GM12874 (cell line): ENCODE measurements around the gene ZNF674.

Experiments used
- TF ChIP-seq, protein P1 (sequence below): IDR thresholded peaks from 2 replicates; pipeline ENCODE4 v1.5.1; 2011; ENCODE audit warnings: low read depth, mild to moderate bottlenecking, control low read depth, low read length, moderate library complexity; ENCODE audit not compliant: insufficient read depth

ZNF674 gene

DNA sequence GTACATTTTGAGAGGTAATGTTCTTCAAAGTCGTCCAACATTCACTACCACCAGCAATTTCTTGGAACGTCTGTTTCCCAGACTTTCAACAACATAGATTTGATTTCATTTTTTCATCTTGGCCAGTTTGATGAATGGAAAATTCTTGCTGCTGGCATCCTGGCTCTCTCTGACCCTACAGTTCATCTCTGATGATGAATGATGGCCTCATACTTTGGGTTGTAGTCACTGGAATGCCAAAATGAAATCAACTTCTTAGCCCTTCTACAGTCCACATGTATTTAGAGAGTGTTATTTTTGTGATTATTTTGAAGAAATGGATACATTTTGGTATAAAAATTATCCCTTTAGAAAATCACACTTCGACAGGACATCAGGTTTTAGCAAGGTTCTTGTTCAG lies 37.1 kb upstream of the ZNF674 start:
- TF ChIP-seq, protein P1, sequence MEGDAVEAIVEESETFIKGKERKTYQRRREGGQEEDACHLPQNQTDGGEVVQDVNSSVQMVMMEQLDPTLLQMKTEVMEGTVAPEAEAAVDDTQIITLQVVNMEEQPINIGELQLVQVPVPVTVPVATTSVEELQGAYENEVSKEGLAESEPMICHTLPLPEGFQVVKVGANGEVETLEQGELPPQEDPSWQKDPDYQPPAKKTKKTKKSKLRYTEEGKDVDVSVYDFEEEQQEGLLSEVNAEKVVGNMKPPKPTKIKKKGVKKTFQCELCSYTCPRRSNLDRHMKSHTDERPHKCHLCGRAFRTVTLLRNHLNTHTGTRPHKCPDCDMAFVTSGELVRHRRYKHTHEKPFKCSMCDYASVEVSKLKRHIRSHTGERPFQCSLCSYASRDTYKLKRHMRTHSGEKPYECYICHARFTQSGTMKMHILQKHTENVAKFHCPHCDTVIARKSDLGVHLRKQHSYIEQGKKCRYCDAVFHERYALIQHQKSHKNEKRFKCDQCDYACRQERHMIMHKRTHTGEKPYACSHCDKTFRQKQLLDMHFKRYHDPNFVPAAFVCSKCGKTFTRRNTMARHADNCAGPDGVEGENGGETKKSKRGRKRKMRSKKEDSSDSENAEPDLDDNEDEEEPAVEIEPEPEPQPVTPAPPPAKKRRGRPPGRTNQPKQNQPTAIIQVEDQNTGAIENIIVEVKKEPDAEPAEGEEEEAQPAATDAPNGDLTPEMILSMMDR, result no peak

DNA sequence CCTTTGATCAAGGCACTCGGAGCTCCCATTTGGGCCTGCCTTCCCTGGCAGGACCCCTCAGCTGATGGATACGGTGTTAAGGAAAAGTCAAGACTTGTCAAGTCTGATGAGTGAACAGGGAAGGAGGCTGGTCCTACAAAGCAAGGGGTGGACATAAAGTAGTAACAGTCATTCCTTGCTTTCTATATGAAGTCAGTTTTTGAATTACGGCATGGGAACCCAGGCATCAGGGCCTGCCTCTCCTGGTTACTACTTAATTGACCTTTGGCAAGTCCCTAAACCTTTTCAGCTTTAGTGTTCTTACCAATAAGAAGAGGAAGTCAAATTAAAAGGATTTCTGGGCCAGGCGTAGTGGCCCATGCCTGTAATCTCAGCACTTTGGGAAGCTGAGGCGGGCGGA lies 35.4 kb upstream of the ZNF674 start:
- TF ChIP-seq, protein P1, result no peak

DNA sequence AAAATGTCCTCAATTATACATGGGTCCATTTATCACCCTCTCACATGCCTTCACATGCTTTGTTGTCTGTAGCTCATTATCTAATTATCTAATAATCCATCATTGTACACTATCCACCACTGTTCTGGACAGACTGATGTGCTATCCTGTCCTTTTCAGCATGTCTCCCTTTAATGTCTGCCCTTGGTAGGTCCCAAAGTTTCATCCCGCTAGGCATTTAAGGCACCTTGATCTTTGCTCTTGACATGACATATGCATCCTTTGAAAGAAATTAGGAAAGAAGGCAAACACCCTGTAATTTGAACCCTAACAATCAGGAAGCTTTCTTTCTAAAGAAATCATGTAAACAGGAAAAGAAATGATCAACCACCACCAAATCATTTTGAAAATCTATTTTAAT lies 34.0 kb upstream of the ZNF674 start:
- TF ChIP-seq, protein P1, result no peak

DNA sequence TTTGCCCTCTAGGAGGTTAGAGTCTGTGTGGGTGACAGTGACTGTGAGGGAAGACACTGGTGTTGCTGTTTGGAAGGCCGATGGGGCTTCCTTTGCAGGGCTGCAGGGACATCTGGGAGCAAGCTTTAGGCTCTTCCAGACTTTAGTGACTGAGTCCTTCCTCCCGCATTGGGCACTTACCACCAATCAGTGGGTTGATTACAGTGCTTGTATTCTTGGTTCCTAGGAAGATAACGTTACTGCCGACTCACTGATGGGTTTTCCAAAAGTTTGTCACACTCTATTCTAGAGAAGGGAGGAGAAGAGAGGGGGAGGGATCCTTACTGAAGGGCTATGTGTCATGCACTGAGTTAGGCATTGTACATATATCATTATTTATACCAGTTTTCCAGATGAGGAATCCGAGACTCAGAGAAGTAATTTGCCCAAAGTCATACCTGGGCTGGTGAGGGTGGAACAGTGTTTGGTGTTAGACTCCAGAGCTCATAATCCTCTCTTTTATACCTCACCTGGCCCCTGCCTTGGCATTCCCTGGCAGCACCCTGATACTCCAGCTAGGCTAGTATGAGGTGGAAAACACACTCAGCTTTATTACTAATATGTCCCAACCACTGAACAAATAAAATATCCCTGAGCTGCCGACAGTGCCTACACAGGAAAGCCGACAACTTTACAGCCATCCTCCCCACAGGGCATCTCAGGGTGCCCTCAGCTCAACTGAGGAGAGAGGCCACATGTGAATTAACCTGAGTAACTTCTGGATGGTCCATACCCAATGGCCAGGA lies 32.2 kb upstream of the ZNF674 start:
- TF ChIP-seq, protein P1, result no peak

DNA sequence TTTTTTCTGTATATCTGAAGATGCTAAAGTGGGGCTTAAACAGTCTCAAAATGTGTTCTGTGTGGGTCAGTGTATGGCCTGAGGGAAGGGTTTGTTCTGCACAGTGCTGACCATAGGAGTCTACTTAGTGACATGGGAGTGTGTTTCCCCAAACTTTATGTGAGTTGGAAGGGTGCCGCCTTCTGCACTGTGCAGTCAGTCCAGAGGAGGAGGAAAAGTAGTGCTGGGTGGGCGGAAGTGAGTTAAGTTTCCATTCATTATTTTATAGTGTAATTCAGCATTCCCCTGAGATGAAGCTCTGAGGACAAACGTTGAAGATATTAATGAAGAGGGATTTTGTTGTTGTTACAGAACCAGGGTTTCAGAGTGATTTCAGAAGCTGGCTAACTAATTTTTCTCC lies 31.2 kb upstream of the ZNF674 start:
- TF ChIP-seq, protein P1, result no peak

DNA sequence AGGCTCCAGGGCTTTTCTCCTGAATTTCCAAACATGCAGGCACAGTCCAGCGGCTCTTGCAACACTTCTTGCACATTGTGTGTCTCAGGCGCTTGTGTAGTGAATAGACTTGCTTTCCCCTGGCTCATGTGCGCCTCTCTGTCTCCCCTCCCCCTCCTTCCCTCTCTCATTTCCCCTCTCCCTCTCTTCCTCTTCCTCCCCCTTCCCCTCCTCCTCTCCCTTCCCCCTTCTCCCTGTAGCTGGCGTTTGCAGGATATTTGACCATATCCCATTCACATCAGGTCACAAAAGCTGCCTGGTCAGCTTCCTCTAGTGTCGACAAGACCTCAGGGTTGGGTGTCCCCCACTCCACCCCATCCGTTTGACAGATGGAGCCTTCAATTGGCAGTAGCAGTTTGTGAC lies 30.8 kb upstream of the ZNF674 start:
- TF ChIP-seq, protein P1, result no peak

DNA sequence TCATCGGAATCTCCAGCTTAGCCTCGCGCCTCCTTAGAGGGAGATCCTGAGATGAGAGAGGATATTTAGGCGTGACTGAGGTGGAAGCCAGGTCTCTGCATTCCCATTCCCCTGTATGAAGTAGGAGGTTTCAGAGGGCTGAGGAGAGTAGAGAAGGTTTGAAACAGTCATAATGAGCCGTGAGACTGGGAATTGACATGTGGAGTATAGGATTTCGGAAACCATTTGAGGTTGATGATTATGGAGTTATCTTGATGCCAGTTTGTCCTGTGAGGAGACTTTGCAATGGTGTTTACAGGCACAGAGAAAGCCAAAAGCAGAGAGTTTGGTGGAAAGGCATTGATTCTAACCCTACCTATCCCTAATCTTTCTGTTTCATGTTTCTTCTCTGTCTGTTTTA lies 30.4 kb upstream of the ZNF674 start:
- TF ChIP-seq, protein P1, result no peak
